Chondrocyte (in vitro differentiated cells): Measurements from ENCODE around the gene FAM83F. TPM values are rescaled to one million over a fixed set of nuclear protein-coding genes. Genes with fewer than 3 reads are reported as not detected.

Experiments used
- DNase-seq: peaks from one replicate; pipeline ENCODE4 v3.0.0; 2021; ENCODE audit warnings: mixed read lengths, low spot score
- H3K27ac Mint-ChIP-seq: one replicate; pipeline ENCODE4 v1.8.0; 2021; ENCODE audit warnings: mild to moderate bottlenecking, moderate library complexity, mixed read lengths; ENCODE audit not compliant: unreplicated experiment
- H3K27me3 Mint-ChIP-seq: 2 replicates; pipeline ENCODE4 v1.8.0; 2021; ENCODE audit warnings: low read depth, mixed read lengths
- H3K36me3 Mint-ChIP-seq: 2 replicates; pipeline ENCODE4 v1.8.0; 2021; ENCODE audit warnings: low read depth, mixed read lengths
- H3K4me1 Mint-ChIP-seq: 2 replicates; pipeline ENCODE4 v1.8.0; 2021; ENCODE audit warnings: low read depth, mild to moderate bottlenecking, mixed read lengths
- H3K4me3 Mint-ChIP-seq: one replicate; pipeline ENCODE4 v1.8.0; 2021; ENCODE audit warnings: mild to moderate bottlenecking, moderate library complexity, mixed read lengths; ENCODE audit not compliant: unreplicated experiment
- H3K9me3 Mint-ChIP-seq: 2 replicates; pipeline ENCODE4 v1.8.0; 2021; ENCODE audit warnings: low read depth, mixed read lengths
- total RNA-seq: library from RNA; stranded (reverse); gene quantifications from 3 replicates; pipeline ENCODE4 v1.2.1, GENCODE V29; 2021
- TF ChIP-seq, protein P1 (sequence below): fragments of 200-600 bp; sonication (generic); IDR thresholded peaks from 2 replicates; pipeline ENCODE4 v1.5.0; 2021; ENCODE audit warnings: antibody characterized with exemption, mild to moderate bottlenecking, moderate library complexity

Gene FAM83F
- total RNA-seq, 1 donor from 2014 or later: 0.22 TPM

DNA sequence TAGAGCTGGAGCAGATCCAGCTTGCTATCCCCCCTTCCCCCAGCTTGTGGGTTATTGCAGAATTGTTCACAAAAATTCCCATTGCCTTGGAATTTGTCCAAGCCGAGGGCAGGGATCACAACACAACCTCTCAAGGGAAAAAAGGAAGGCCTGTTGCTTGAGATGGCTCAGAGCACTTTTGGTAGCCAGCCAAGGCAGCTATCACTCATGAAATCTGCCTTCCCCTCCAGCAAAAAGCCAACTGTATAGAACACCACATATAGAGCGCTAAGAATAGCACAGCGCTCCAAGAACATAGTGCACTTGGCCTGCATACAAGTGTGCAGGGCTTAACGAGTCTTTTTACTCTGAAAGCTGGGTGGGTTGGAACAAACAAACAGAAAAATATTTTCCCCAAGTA lies 46.2 kb downstream of the FAM83F start:
- no peaks in the 10 kb centered on the region for H3K9me3 Mint-ChIP-seq
- peaks cover 1% of the 10 kb centered on the region for H3K36me3 Mint-ChIP-seq
- TF ChIP-seq, protein P1, sequence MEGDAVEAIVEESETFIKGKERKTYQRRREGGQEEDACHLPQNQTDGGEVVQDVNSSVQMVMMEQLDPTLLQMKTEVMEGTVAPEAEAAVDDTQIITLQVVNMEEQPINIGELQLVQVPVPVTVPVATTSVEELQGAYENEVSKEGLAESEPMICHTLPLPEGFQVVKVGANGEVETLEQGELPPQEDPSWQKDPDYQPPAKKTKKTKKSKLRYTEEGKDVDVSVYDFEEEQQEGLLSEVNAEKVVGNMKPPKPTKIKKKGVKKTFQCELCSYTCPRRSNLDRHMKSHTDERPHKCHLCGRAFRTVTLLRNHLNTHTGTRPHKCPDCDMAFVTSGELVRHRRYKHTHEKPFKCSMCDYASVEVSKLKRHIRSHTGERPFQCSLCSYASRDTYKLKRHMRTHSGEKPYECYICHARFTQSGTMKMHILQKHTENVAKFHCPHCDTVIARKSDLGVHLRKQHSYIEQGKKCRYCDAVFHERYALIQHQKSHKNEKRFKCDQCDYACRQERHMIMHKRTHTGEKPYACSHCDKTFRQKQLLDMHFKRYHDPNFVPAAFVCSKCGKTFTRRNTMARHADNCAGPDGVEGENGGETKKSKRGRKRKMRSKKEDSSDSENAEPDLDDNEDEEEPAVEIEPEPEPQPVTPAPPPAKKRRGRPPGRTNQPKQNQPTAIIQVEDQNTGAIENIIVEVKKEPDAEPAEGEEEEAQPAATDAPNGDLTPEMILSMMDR: no peak
- peak overlapping the region; percentile 47 for H3K27ac Mint-ChIP-seq
- H3K4me1 Mint-ChIP-seq: peaks cover 34% of the 10 kb centered on the region
- H3K27me3 Mint-ChIP-seq: peaks cover 10% of the 10 kb centered on the region
- DNase-seq: no peak
- no peak overlapping the region for H3K4me3 Mint-ChIP-seq

DNA sequence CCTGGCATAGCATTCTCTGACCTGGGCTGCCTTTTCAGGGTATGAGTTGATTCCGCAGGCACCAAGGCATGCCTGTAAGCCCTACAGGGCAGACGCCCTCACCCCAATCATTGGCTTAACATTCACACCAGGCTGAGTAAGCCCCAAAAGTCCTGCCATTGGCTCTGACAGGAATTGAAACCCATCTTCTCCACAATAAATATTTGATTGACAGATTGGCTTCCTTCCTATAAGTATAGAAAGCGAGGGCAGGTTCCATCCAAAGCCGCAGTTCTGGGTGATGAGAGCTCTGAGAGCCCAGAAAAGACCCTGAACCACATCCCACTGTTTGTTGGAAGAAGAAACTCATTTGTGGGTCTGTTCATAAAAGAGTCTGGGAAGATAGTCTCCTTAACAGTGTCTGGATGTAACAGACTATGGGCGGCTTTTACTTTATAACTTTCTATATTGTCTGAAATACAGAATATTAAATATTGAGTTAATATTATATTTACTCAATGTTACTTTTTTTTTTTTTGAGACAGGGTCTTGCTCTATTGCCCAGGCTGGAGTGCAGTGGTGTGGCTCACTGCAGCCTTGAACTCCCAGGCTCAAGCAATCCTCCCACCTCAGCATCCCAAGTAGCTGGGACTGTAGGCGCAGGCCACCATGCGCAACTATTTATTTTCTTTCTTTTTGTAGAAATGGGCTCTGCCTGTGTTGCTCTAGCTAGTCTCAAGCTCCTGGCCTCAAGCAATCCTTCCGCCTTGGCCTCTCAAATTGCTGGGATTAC lies 46.8 kb downstream of the FAM83F start:
- H3K4me3 Mint-ChIP-seq: no peak overlapping the region
- peak overlapping the region; percentile 47 for H3K27ac Mint-ChIP-seq
- DNase-seq: no peak
- TF ChIP-seq, protein P1: no peak
- H3K27me3 Mint-ChIP-seq: peaks cover 10% of the 10 kb centered on the region
- peaks cover 1% of the 10 kb centered on the region for H3K36me3 Mint-ChIP-seq
- no peaks in the 10 kb centered on the region for H3K9me3 Mint-ChIP-seq
- H3K4me1 Mint-ChIP-seq: peaks cover 37% of the 10 kb centered on the region

DNA sequence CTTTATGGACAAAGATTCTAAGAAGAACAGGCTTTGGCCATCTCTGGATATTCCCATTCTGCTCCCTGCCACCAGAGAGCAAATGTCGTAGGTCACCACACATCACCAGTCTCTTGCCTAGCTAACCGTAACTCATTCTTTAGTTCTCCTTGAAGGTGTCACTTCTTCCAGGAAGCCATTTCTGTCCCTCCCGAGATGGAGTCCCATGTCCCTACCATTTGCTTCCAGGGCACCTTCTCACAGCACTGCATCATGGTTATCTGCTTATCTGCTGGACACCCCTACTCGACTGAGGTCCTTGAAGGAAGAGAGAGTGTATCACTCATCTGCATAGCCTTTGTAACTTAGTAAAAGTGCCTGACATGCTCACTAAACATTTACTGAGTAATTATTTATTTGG lies 47.6 kb downstream of the FAM83F start:
- Mint-ChIP-seq H3K9me3 (no peaks in the 10 kb centered on the region), H3K4me3 (no peak overlapping the region), H3K27me3 (peaks cover 8% of the 10 kb centered on the region), H3K4me1 (peaks cover 37% of the 10 kb centered on the region), H3K27ac (no peak overlapping the region), H3K36me3 (peaks cover 1% of the 10 kb centered on the region)
- DNase-seq: no peak
- TF ChIP-seq, protein P1: no peak

DNA sequence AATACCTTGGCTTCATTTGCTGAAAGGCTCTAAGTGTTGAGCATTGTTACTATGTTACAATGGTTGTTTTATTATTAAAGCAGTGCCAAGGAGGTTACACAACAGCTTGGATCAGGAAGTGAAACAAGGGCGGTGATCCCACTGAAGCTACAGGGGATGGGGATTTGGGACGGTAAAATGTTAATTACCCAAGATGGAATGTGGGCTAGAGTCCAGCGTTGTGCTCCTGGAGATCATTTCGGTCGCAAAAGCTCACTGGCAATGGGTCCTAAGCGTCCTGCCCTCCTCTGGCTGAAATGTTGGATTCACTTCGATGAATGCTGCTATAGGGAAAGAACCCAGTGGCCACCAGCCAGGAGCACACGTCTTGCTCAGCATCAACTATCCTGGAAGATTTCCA lies 48.3 kb downstream of the FAM83F start:
- Mint-ChIP-seq H3K4me3 (peak overlapping the region; percentile 42), H3K27me3 (peaks cover 2% of the 10 kb centered on the region), H3K4me1 (peaks cover 37% of the 10 kb centered on the region), H3K27ac (no peak overlapping the region), H3K9me3 (no peaks in the 10 kb centered on the region), H3K36me3 (peaks cover 1% of the 10 kb centered on the region)
- TF ChIP-seq, protein P1: no peak
- DNase-seq: no peak

DNA sequence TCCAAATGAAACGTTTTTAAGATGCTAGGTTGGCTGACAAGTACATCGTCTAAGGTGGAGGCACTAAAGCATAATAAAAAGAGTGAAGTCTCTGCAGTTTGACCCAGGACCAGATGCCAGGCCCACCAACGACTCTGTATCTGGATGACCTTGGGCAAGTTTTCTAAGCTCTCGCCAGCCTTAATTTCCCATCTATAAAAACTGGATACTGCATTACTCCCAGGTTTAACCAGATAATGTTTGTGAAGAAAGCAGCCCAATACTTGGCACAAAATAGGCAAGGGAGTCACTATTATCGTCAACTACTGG lies 49.0 kb downstream of the FAM83F start:
- H3K27ac Mint-ChIP-seq: peak overlapping the region; percentile 100

More for the DNA sequence above, 49.0 kb downstream of the FAM83F start:
- H3K27me3 Mint-ChIP-seq: no peaks in the 10 kb centered on the region
- H3K9me3 Mint-ChIP-seq: no peaks in the 10 kb centered on the region
- H3K36me3 Mint-ChIP-seq: peaks cover 1% of the 10 kb centered on the region
- DNase-seq: no peak
- H3K4me3 Mint-ChIP-seq: peak overlapping the region; percentile 94
- H3K4me1 Mint-ChIP-seq: peaks cover 37% of the 10 kb centered on the region
- TF ChIP-seq, protein P1: no peak
